GM19455 (cell line): Measurements from ENCODE around the gene NOS1AP.

Source experiments
- ATAC-seq: cut with Tn5 transposase; IDR thresholded peaks from one replicate; pipeline ENCODE4 v1.9.1; 2021; ENCODE audit not compliant: unreplicated experiment

Gene NOS1AP

DNA sequence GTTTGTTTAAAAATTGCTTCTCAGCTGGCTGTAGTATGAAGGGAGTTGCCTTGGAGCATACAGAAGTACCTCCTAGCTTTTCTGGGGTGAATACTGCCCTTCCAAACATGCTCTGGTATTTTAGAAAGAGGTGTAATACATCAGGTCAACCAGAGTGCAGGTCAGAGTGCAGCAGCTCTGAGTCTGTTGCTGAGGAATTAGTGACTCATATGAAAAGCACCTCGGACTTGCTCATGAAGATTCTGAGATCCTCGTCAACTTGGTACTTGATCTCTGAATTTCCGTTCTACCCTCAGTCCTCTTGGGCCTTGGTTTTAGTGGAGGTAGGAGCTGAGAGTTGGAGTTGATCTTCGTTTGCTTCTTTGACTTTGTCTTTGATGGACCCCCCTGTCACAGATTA lies 67.3 kb downstream of the NOS1AP start:
- ATAC-seq: no peak

DNA sequence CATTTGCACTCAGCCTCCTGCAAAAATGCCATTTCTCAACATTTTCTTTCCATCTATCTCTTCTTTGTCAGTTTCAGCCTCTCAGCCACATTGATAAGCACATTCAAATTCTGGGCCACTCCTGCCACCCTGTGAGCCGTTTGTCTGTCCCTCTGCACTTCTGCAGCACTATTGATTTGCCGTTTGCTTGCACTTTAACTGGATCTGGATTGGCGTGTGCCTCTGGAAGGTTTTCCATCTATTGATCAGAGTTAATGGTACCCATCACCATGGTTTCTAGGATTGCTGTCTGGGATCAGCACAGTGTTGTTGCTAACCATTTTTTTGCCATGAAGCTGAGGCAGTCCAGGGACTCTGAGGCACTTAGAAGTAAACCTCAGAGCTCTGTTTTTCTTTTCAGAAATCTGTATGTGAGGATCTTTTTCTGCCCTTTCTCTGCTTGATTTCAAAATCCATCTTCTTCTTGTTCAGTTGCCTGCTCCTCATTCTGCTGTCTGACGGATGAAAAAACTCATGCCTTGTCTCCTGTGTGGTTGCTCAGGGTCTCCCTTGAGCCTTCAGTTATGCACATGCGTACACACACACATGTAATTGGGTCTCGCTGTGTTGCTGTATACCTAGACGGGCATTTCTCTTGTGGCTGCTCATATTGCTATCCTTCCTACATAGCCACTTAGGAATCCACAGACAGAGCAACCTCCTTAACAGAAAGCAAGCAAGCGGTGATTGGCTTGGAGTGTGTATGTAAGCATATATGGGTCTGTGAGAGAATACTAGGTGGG lies 67.9 kb downstream of the NOS1AP start:
- no peak for ATAC-seq

DNA sequence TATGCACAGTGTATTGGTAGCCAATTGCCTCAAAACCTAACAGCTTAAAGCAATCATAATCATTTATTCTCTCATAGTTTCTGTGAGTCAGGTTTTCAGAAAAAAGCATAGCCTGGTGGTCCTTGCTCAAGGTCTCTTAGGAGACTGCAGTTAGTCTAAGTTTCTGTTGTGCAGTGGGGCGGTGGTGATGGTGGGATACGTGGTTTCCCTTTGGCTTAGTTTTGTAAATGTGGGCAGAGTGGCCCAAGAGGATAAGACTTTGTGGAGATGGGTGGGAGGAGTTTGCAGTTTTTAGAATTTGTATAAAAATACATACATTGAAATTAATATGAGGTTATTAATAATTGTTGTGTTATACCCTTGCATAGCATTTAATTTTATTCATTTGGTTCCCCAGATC lies 68.6 kb downstream of the NOS1AP start:
- no peak for ATAC-seq

DNA sequence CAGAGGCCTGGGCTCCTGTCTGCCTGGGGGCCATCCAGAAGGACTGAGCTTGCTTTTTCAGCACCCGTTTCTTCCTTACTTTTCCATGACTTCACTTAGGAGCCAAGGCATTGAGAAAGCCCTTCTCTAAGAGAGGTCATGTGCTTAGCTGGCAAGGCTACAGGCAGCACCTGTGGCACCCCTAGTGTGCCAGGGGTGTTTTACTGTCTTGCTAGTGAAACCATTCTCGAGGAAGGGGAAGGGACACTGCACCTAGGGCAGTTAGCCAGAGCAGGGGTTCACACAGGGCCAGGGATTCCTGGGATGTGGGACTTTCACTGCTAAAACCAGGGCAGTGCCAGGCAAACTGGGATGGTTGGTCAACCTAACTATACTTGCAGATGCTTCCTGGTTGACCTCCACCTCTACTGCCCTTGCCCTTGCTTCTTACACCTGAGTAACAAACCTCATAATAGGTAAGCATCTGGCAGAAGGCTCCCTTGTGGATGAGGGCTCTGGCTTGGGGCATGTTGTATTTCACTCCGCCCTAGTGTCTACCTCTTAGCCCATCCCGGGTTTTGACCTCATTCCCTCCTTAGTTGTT lies 69.2 kb downstream of the NOS1AP start:
- no peak for ATAC-seq

DNA sequence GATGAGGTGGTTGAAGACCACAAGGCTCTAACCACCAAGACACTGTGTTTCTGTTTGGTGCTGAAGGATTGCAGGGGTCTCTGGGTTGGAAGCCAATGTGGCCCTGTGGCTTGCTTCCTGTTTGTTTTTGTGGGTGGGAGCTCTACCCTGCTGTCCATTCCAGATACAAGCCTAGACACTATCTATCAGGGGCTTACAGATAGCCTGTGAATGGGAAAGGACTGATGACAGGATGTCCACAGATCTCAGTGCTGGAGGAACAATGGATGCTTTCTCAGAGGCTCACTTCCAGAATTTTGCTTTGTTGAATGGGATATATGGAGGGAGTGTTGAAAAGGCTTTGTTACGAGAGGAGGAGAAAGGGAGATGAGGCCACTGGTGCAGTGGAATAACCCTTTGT lies 69.7 kb downstream of the NOS1AP start:
- no peak for ATAC-seq

DNA sequence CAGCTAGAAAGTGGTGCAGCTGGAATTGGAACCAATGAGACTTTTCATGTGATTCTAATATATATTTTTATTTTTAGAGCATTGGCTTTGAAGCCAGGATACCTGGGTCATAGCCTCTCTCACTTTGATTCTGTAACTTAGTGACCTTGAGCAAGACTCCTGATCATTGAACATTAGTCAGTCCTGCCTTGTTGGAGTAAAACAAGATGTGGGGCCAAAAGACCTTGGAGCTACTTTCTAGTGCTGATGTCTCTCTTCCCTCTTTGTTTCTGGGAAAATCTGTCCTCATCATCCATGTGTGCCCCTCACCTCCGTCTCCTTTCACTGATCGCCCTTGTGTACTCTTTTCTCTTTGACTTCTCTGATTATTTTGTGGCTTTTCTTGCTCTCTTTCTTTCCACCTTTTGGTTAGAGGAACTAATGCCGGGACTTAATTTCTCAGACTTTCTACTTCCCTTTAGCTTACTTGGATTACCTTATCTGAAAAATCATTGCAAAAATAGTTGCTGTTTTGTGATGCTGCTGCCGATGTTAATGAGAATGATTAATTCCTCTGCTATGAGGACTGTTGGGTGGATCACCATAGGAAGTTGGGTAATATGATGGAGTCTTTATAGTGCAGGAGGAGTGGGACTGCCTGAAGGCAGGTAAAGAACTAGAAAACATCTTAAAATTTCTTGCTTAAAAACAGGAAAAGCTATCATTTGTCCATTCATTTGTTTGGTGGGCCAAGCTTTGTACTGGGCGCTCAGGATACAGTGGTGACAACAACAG lies 72.0 kb downstream of the NOS1AP start:
- no peak for ATAC-seq

DNA sequence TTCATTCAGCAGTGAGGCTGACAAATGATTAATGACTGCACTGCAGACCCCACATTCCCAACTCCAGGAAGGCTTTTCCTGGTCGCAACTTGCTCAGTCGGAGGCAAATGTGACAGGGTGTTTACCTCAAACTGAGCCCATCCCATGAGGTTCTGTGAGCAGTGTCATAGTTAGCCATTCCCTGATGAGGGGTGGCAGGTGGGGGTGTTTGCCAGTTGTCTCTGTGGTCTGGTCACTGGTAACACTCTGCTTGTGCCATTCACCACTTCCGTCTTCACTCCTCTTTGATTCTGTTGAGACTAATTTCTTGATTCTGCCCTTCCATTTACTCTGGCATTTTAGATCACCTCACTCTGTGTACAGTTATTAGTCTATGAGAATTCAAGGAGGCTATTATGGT lies 73.5 kb downstream of the NOS1AP start:
- ATAC-seq: no peak

DNA sequence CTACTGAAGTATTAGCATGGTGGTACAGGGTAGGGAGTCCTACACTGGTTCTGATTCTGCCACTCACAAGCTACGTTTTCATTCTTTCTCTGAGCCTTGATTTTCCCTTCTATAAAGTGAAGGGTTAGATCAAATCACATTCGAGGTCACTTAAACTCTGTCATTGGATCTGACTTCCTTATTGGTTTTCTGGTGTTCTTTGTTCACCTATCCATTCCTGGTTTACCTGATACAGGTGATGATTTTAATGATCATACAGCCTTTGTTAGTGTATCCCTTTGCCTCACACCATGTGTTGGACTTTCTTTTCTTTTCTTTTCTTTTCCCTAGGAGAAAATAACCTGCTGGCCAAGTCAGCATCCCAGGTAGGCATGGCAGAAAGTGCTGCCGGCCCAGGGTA lies 74.8 kb downstream of the NOS1AP start:
- no peak for ATAC-seq

DNA sequence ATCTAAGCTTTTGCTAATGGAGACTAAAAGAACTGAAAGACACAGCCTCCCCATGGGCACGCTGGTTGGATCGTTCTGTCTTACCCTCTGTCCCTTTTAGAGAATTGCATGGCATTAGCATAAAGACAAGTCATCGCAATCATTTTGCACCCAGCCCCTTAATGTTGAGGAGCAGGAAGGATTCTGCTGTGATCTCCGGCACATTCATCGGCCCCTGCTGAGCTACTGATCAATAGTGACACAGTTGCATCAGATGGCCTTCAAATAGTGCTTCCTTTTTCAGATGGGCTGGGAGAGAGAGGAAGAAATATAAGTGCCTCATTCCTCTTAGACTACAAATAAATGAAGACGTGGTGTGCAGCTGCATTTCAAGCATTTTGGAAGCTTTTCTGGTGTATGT lies 75.4 kb downstream of the NOS1AP start:
- ATAC-seq: no peak

DNA sequence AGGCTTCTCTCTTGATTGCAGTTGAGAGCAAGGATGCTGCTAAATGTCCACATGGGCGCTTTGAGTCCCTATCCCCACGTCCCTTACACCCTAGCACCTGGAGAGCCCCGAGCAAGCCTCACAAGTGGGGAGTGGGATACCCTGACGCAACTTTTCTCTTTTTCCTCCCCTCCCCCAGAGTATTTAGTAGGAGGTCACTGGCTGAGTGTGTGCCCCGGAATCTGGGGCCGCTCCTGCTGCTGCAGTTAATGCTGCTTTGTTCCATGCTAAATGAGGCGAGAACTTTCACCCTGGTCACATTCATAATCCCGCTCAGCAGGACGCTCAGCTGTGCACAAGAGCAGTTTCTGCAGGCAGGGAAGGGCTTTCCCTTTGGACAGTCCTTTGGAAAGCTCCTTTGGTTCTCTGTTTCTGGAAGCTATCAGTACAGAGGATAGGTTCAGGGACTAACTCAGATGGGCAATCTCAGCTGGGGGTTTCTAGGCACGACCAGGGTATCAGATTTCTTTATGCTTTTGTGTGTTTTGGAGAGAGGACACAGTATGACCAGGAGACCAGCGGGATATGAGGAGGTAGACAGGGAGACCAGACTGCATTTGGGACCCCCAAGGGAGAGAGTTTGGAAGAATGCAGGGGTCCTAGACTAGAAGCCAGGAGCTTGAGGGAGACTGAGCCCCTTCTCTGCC lies 75.9 kb downstream of the NOS1AP start:
- no peak for ATAC-seq

DNA sequence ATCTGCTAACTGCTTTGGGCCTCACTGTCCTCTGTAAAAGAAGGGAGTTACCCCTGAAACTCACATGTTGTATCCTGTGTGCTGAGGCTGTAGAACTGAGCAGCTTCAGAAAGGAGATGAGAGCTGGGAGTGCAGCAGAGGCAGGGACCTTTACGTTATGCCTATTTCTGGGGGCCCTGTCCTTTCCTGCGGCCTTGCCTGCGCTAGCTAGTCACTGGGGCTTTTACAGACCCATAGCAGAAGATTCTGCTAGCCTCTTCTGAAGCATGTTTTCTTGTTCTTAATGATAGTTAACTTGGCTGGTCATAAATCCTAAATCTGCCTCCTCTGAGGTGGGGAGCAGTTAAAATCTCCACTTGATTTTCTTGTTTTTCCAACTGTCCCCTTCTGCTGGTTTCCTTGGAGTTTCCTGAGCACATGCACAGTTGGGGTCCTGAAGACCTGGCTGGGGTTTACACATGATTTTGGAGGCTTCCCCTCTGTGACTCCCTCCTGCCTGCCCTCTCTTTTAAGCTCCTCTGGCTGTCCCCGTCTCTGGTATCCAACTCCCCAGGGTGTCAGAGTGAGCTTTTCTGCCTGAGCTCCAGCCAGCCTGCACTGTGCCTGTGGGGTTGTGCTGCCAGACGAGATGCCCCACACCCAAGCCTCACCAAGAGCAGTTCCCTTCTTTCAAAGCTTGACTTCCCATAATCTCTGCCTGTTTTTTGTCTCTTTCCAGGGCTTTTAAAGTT lies 76.6 kb downstream of the NOS1AP start:
- ATAC-seq: no peak

DNA sequence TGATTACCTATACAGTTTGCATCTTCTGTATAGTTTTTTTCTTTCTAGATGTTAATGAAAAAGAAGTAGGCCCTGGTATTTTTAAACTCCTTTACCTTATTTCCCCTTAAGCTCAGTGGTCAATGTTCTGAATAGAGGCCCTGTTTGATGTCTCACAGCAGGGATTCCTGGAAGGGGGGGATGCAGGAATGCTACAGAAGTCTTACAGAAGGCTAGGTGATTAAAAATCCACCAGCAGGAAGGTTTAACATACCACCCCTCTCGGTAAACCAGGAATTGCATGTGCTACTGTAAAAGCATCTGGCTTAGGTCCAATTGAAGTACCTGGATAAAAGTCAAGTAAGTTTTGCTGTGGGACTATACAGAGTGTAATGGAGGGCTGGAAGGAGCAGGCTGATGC lies 78.3 kb downstream of the NOS1AP start:
- ATAC-seq: no peak

DNA sequence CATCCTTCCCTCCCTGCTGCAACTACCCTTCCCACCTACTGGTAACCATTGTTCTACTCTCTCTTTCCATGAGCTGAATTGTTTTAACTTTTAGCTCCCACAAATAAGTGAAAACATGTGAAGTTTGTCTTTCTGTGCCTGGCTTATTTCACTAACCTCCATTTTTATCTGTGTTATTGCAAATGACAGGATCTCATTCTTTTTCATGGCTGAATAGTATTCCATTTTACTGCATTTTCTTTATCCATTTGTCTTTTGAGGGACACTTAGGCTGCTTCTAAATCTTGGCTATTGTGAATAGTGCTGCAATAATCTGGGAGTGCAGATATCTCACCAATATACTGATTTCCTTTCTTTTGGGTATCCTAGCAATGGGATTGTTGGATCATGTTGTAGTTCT lies 80.6 kb downstream of the NOS1AP start:
- no peak for ATAC-seq

DNA sequence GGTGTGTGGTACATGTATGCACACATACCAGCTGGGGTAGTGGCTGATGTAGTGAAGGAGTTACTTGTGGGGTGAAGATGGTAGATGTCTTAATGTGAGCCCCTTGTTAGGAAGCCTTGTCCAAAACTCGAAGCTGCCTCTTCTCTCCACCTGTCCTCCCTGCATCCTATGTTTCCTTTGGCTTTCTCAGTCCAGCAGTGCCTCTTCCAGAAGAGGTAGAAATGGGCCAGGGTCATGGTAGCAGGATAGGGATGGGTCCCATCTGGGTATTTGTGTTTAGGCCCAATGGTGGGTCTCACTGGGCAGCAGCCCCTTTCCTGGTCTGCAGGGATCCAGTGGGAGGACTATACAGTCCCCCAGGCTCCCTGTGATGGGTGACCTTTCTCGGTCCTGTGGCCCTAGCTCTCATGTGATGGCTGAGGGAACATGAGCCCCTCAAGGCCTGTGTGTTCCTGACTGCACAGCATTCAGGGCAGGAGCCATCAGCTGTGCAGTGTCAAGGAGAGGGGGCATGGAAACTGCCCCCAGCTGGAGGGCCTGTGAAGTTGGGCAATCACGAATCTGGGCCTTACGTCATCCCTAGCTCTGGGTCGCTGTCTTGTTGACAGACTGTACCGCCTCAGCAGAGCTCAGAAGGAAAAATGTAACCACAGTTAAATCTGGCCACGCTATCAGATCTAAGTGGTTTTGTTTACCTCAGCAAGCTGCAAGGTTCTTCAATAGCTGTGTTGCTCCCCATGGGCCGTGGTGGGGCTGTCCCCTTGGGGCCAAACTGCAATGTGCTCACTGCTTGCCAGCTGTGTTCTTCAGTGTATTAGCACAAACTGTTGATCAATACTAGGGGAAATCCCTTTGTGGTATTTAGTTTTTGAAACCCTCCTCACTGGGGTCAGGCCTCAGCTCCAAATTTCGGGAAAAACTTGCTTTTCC lies 82.7 kb downstream of the NOS1AP start:
- ATAC-seq: no peak

DNA sequence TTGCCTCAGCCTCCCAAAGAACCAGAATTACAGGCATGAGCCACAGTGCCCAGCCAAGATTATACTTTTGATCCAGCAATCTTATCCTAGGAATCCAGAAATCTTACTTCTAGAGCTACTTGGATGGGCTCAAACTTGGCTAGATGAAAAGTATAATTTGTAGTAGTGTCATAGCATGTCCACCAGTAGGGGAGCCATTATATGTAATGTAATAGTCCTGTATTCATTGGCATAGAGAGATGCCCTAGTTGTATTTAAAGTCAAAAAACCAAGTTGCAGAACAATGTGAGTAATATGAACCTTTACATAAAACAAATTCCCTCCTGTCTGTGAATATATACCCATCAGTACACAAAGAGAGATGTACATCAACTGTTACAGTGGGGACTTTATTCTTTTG lies 83.9 kb downstream of the NOS1AP start:
- no peak for ATAC-seq

DNA sequence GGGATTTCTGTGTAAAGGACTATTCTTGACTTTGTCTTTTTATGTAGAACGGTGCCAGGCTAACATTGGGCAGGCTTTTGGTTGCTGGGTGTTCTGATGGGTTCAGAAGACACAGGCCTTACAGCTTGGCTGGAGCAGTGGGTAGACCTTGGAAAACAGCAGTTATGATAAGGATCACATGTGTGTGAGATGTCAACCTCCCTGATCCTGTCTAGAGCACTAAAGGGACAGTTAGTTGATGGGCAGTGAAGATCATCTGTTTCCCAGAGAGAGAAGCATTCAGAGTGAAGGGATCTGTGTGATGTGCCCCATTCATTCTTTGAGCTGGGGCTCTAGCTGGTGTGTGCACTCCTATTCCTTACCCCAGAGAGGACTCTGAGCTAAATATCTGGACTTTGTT lies 88.0 kb downstream of the NOS1AP start:
- no peak for ATAC-seq

DNA sequence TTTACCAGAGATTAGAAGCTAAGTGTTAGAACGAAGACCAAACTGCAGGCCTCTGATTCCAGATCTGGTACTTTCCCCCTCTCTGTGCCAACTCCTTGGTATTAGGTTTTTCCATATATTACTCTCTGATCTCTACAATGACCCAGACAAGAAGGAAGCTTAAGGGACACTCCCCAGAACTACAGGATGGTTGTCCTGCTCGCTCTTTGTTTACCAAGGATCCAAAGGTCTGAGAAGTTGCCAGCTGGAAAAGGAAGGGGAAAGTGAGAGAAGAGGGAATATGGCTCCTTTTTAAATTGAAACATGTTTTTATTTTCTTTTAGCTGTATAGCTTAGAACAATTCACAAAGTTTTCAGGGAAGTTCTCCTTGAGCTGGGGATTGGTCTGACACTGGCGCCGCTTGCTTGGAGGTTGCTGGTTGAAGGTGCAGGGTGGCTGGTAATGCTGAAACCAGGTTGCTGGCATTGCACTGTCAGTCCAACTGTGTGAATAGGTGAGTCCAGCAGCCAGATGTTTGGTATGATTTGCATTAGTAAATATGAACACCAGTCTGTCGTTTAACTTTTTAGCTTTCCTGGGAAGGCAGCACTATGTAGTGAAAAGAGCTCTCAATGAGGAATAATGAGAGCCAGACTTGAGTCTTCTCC lies 89.3 kb downstream of the NOS1AP start:
- no peak for ATAC-seq

DNA sequence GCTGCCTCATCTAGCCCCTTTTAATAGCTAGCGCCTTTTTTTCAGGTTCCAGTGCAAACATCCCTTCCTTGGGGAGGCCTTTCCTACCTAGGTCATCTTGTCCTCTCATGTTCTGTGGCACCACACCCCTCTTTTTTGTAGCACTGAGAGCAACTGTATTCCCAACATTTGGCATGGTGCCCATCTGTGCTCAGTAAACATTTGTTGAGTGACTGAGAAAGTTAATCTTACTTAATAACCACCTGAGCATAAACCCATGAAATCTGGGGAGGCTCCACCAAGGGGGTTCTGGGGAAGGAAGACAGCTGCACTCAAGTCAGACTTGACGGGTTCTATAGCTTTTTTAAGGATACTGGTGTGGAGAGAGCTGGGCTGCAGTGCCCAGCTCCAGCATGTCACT lies 90.0 kb downstream of the NOS1AP start:
- ATAC-seq: no peak

DNA sequence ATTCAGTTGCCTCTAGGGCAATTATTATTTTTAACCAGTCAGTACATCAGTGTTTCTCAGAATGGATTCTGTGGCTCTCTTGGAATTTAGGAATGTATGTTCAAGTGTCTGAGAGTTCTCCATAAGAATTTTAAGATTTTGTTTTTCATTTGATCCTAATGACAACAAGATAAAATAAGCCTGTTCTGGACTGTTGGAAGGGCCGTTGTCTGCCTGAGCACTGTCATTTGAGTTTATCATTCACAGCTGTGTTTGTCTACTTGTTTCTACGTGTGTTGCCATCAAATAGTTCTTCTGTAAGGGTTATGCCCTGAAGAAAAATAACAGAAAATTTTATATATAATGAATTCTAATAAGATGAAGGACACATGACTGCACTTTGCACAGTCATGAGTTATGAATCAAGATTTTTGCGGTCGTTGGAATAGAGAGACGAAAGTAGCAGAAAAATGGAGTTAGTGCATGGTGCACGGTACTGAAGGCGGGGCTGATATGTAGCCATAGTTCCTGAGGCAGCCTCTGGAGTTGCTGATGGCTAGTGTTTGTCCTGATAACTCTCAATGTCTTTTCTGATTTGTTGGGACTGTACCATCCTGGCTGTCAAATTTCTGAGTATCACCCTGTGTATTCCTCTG lies 92.5 kb downstream of the NOS1AP start:
- no peak for ATAC-seq
